HG03045 (cell line): Measurements from ENCODE around the gene ZSCAN12.
"Not testable (repeated sequence)": the region's sequence is repeated elsewhere in the genome, so short reads cannot be mapped to it uniquely, and the experiment has no call there.

ENCODE experiments used
- ATAC-seq: cut with Tn5 transposase; IDR thresholded peaks from one replicate; pipeline ENCODE4 v1.9.1; 2021; ENCODE audit warnings: mild to moderate bottlenecking, moderate library complexity; ENCODE audit not compliant: unreplicated experiment

The ZSCAN12 gene

GRCh38 chr6:28399350-28400121 is at the start of gene ZSCAN12:
ZSCAN12 (minus strand) TSS chr6:28399747; CDS start chr6:28398405, 1,342 bp downstream.
- ATAC-seq = peak; percentile 88

- no peak for ATAC-seq
Observed at GRCh38 chr6:28449056-28449455, 49.5 kb upstream of the ZSCAN12 start.

- not testable (repeated sequence) for ATAC-seq
Observed at GRCh38 chr6:28447512-28447906, 48.0 kb upstream of the ZSCAN12 start.

GRCh38 chr6:28446818-28447511 is 47.4 kb upstream of the ZSCAN12 start:
- ATAC-seq = no peak

GRCh38 chr6:28444759-28445158 is 45.2 kb upstream of the ZSCAN12 start:
- not testable (repeated sequence) for ATAC-seq

- peak; percentile 88 for ATAC-seq
Observed at GRCh38 chr6:28443112-28443773, 43.7 kb upstream of the ZSCAN12 start, which contains the start of gene ZSCAN23. ZSCAN23 (minus strand) TSS chr6:28443491; CDS start chr6:28436266, 7,225 bp downstream.

GRCh38 chr6:28442586-28442985 is 43.0 kb upstream of the ZSCAN12 start:
- no peak for ATAC-seq

GRCh38 chr6:28436404-28436803 is 36.9 kb upstream of the ZSCAN12 start:
- no peak for ATAC-seq

GRCh38 chr6:28433119-28433518 is 33.6 kb upstream of the ZSCAN12 start:
- ATAC-seq = no peak

GRCh38 chr6:28429781-28430180 is 30.2 kb upstream of the ZSCAN12 start:
- no peak for ATAC-seq

GRCh38 chr6:28425944-28426541 is 26.5 kb upstream of the ZSCAN12 start:
- no peak for ATAC-seq

GRCh38 chr6:28424163-28424562 is 24.6 kb upstream of the ZSCAN12 start:
- ATAC-seq = no peak

- ATAC-seq = no peak
Observed at GRCh38 chr6:28423546-28423945, 24.0 kb upstream of the ZSCAN12 start.

- no peak for ATAC-seq
Observed at GRCh38 chr6:28413681-28414080, 14.1 kb upstream of the ZSCAN12 start.

- no peak for ATAC-seq
Observed at GRCh38 chr6:28410767-28411166, 11.2 kb upstream of the ZSCAN12 start.

GRCh38 chr6:28408076-28408802 is 8.7 kb upstream of the ZSCAN12 start:
- no peak for ATAC-seq

GRCh38 chr6:28407401-28407800 is 7.9 kb upstream of the ZSCAN12 start:
- ATAC-seq = no peak

GRCh38 chr6:28403923-28404322 is 4.4 kb upstream of the ZSCAN12 start:
- not testable (repeated sequence) for ATAC-seq

- no peak for ATAC-seq
Observed at GRCh38 chr6:28402197-28402596, 2.6 kb upstream of the ZSCAN12 start.

- no peak for ATAC-seq
Observed at GRCh38 chr6:28401172-28401571, 1.6 kb upstream of the ZSCAN12 start.

- no peak for ATAC-seq
Observed at GRCh38 chr6:28400122-28400451, 540 bp upstream of the ZSCAN12 start.
